Stimulated activated CD4-positive, alpha-beta T cell treated with anti-CD3 and anti-CD28 coated beads, TNF-alpha, amount 100 ng/mL, for 24 hours (primary cell): ENCODE results near the gene BAZ2B.
"Not testable (repeated sequence)": the region's sequence is repeated elsewhere in the genome, so short reads cannot be mapped to it uniquely, and the experiment has no call there.

Source experiments
- DNase-seq, 3 experiments: peaks; one replicate each; pipeline ENCODE4 v3.0.0-alpha.2; 2020; ENCODE audit warnings: low read depth in 3 of 3

BAZ2B gene

DNA sequence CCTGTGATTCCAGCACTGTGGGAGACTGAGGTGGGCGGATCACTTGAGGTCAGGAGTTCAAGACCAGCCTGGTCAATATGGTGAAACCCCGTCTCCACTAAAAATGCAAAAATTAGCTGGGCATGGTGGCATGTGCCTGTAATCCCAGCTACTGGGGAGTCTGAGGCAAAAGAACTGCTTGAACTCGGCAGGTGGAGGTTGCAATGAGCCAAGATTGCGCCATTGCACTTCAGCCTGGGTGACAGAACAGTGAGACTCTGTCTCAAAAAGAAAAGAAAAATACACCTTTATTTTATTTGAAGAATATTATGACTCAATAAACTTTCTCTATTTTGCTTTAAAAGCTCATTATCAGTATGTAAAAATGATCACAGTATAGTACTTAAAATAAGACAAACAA is 81.1 kb downstream of the BAZ2B start:
- DNase-seq: not testable (repeated sequence)

DNA sequence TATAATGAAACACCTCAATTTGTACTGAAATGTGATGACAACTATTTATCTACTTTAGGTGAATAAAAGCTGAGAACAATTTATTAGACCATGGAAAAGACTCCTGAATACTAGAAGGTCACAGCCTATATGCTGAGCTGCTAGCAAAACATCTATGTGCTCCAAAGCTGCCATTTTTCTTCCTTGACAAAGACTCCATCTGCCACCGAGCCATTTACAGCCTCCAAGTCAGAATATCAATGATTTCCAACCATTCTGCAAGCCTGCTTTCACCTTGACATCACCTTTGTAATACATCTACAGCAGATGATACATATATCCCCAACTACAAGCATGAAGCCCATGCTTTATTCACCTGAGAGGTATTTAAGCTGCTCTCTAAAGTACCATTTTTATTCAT is 84.9 kb downstream of the BAZ2B start:
- no peak for DNase-seq

GRCh38 chr2:159526433-159526832 is 89.9 kb downstream of the BAZ2B start:
- DNase-seq: no peak

DNA sequence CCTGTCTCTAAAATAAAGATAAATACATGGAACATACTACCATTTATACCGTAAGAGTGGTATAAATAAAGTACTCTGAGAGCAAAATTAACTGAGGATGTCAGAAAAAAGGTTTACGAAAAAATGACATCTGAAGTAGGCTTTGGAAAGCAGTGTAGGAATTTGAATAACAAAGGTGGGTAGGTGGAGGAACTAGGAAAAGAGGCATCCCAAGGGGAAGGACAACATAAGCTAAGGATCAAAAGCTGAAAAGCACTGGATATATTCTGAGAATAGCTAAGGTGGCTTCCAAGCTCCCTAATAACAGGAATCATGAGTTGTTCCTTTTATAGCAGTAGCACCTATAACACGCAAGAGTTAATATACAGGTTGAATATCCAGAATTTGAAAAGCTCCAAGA is 91.3 kb downstream of the BAZ2B start:
- DNase-seq: no peak

GRCh38 chr2:159521272-159521671 is 95.1 kb downstream of the BAZ2B start:
- no peak for DNase-seq

DNA sequence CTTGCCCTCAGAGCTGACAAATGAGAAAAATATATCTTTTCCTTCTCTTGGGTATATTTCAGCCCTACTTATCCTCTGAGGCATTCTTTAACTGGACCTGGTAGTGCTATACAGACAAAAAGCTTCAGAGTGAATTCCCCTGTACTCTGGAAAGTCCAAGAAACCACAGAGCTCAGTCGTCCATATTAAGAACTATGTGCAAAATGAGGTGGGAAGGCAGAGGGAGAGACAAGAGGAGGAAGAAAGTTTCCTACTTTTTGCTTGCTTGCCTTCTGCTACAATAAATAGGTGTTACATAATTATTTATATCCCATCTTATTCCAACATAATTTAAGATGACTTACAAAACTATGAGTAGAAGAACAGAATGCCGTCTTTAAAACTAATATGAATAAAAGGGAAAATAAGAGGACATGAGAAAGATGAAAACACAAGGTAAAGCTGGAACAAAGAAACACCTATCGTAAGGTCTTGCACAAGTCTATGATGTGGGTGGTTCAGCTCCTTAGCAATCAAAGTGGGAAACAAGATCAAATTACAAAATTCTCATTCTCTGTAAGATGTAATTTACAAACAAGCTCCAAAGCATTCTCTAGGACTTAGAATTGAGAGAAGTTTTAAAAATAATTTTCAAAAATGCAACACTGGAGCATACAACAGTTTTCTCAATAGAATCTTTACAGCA is 97.9 kb downstream of the BAZ2B start:
- no peak for DNase-seq

DNA sequence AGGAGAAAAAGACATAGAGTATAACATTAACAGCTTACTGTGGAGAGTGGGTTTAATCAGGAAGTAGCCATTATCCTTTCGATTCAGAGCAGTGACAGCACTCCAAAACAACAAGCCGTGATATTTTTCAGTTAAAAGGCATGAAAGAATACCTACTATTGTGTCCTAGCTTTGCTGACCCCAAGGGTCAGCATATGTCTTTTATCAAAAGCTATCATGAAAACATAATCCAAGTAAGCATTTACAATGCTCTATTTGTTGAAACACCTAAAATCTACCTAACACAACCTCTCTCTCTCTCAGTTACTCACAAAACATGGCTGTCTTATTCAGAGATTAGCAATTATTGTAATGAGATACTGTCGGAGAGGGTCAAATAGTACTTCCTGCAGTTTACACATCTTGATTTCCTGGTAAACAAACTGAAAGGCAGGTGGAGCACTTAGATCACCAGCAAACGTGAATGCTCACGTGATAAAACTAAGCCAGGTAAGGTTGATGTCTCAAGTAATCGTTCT is 100.0 kb downstream of the BAZ2B start:
- peak in 1 of 3 experiments; percentile 1 for DNase-seq

DNA sequence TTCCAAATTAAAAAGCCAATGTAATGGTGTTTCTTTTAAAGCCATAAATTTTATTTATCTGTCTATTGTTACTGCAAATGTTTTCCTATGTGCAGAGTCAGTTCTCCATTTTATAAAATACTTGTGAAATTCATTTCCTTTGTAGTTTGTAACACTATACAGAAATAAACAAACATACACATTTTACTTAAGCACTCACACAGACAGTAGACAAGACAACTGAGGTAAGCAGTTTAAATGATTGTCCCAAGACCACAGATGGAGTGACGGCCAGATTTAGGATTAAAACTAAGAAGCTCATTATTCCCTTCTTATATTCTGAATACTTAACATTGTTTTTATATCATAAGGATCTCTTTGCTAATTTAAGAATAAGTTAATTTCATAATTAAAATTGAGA is 100.9 kb downstream of the BAZ2B start:
- no peak for DNase-seq

- no peak for DNase-seq
These were observed 102.6 kb downstream of the BAZ2B start for GRCh38 chr2:159513745-159514144.

- DNase-seq: no peak
These were observed 108.2 kb downstream of the BAZ2B start for GRCh38 chr2:159508140-159508539.

GRCh38 chr2:159506764-159507440 is 109.4 kb downstream of the BAZ2B start:
- DNase-seq: no peak

DNA sequence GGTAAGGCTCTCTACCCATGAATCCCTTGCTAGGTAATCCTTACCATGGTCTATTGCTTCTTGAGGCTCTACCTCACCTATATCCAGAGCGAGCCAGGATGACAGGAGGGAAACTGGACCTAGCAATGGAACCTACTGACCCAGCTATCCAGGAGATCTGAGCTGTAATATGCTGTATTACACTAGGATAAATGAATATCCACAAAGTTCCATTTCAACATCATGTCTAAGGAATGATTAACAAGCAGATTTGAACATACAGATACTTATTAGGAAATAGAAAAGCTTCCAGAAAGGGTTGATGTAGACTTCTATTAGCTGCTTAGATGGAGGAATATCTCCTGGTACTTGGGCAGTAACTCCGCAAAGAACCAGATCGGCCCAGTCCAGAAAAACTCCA is 110.1 kb downstream of the BAZ2B start:
- DNase-seq: no peak

DNA sequence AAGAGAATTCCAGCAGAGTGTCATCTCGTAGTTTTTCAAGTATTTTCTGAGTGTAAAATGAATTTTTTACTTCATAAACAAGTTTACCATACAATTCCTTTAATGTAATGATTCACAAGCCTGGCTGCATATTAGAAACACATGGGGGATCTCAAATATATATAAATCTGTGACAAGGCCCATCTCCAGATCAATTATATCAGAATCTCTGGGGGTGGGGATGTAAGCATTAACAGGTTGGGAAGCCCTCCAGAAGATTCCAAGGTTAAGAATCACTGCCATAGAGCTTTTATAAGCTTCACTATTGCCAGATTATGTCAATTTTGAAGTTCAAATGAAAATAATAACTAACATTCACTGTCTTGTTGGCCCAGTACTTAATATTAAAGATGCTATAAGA is 111.2 kb downstream of the BAZ2B start:
- no peak for DNase-seq

DNA sequence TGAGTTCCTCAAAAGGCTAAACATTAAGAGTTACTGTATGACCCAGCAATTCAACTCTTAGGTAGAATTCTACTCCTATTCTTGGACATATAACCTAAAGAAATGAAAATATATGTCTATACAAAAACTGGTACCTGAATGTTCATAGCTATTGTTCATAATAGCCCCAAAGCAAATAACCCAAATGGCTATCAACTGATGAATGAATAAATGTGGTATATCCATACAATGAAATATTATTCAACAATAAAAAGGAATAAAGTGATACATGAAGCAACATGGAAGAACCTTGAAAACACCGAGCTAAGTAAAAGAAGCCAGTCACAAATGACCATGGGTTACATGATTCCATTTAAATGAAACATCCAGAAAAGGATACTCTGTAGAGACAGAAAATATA is 114.6 kb downstream of the BAZ2B start:
- DNase-seq: no peak

GRCh38 chr2:159497847-159498246 is 118.5 kb downstream of the BAZ2B start:
- DNase-seq: no peak

DNA sequence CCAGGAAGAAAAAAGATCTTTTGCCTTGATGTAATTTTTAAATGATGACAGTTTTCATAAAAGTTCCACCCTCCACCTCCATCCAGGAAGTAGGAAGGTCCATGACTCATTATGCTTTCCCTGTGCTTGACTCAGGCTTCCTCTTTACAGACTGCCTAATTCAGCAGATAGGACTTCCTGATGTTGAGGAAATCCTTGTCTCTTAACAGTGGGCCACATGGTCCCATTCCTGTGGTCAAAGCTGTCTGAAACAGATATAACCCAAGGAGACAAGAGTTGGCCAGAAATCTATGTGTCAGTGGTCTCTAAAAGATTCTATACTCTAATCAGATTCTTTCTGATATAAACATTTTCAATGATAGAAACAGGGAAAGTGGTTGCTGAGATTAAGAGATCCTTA is 119.1 kb downstream of the BAZ2B start:
- no peak for DNase-seq

- no peak for DNase-seq
These were observed 126.9 kb downstream of the BAZ2B start for GRCh38 chr2:159489476-159489875.

DNA sequence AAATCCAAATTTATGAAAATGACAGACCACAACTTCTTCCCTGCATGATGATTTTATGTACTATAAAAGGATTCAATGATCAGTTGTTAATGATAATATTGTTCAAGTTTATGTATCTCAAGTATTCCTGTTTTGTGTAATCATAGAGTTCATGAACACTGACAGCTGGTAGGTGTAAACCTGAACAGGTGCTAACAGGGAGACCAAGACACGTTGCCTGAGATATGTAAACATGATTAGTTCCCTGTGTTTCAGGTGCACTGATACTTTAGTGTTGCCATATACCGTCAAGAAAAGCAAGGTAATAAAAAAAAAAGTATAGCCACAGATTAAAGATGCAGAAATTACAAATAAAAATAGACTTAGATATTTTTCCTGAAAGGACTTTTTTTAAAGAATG is 131.8 kb downstream of the BAZ2B start:
- no peak for DNase-seq

DNA sequence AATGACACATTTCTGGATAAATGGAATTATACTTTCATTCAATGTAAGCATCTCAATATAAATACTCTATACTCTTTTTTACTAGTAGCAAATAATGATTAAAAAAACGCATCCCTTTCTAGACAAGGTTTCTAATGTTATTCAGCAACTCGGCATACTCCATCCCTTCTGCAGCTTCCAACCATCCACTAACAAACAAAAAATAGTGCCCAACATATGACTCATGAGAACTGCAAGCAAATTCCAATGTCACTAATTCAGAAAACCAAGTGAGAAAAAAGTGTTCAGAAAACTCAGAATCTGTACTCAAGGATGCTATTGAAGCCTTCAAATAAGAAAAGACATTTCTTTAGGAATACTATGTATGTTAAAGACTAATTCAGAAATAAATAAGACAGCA is 140.0 kb downstream of the BAZ2B start:
- DNase-seq: no peak

GRCh38 chr2:159475793-159476192 is 140.6 kb downstream of the BAZ2B start:
- no peak for DNase-seq

- no peak for DNase-seq
These were observed 145.0 kb downstream of the BAZ2B start for GRCh38 chr2:159471340-159471739.

DNA sequence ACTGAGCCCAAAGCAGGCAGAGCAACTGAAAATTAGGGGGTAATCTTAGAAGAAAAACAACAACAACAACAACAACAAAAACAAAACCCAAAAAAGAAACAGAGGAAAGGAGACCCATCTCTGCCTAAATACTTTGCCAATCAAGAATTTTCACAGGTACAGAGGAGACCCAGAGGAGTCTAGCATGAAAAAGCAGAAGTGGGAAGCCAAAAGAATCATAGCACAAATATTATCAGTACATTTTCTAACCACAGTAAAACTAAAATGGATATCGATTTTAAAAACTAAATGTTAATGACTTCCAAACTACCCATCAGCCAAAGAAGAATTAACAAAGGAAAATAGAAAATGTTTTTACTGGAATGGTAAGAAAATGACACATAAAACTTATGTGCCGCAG is 148.1 kb downstream of the BAZ2B start:
- no peak for DNase-seq

GRCh38 chr2:159462961-159463360 is 153.4 kb downstream of the BAZ2B start:
- DNase-seq: no peak
